HUES6 (cell line): ENCODE data around the gene ASXL1.

Experiments used
- H3K27ac ChIP-seq: 2 replicates; pipeline ENCODE4 v1.7.0; 2013; ENCODE audit warnings: low read depth, mild to moderate bottlenecking, low read length, inconsistent platforms
- H3K27me3 ChIP-seq: 2 replicates; pipeline ENCODE4 v1.6.1; 2013; ENCODE audit warnings: low read length; ENCODE audit not compliant: control insufficient read depth, insufficient read depth
- H3K36me3 ChIP-seq: 2 replicates; pipeline ENCODE4 v1.6.1; 2013; ENCODE audit warnings: low read length; ENCODE audit not compliant: control insufficient read depth, insufficient read depth
- H3K4me1 ChIP-seq: 2 replicates; pipeline ENCODE4 v1.6.1; 2013; ENCODE audit warnings: low read length; ENCODE audit not compliant: control insufficient read depth, insufficient read depth
- H3K4me3 ChIP-seq: 2 replicates; pipeline ENCODE4 v1.5.1; 2013; ENCODE audit warnings: low read depth, low read length
- H3K9ac ChIP-seq: one replicate; pipeline ENCODE4 v1.6.1; 2013; ENCODE audit warnings: mild to moderate bottlenecking, low read length
- H3K9me3 ChIP-seq: 2 replicates; pipeline ENCODE4 v1.6.1; 2013; ENCODE audit warnings: low read depth, low read length; ENCODE audit not compliant: control insufficient read depth, insufficient read depth

The ASXL1 gene

GRCh38 chr20:32441638-32442037 is 83.5 kb downstream of the ASXL1 start:
- Histone ChIP-seq H3K9ac (no peak overlapping the region), H3K4me1 (0 out of 2 replicates have a peak, but pooled peaks cover 8% of the 10 kb centered on the region), H3K27me3 (no peaks in the 10 kb centered on the region), H3K36me3 (peaks cover 23% of the 10 kb centered on the region), H3K9me3 (no peaks in the 10 kb centered on the region), H3K4me3 (no peak overlapping the region), H3K27ac (no peak overlapping the region)

DNA sequence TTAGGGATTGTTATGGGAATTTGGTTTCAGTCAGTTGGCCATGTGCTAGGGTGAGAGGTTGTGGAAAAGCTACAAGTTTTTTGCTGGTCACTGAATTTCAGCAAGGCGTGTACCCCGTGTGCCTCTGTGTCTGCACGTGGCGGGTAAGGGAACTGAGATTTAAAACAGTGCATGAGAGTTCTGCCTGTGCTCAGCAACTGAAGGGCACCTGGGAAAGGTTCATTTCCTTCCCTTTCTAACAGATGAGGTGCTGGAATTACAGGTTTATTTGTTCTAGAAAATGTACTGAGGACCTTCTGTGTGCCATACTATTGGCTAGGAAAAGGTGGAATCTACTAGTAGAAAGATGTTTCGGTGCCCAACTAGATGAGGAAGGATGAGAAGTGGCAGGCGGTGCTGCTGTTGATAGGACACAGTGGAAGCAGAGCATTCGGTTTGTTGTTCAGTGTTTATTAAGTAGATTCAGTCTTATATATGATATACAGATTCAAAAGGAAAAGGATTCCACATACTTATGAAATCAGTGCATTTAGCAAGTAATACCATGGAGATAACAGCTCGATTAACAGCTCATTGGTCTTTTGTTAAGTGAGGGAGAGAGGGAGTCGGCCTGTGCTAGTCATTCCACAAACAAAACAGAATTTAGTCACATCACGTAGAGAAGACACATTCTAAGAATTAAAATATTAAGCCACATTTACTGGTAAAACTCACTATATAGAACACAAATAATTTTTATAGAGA is 84.7 kb downstream of the ASXL1 start:
- Histone ChIP-seq H3K36me3 (peaks cover 30% of the 10 kb centered on the region), H3K27me3 (no peaks in the 10 kb centered on the region), H3K4me3 (no peak overlapping the region), H3K27ac (no peak overlapping the region), H3K9me3 (no peaks in the 10 kb centered on the region), H3K9ac (no peak overlapping the region), H3K4me1 (0 out of 2 replicates have a peak, but pooled peaks cover 8% of the 10 kb centered on the region)

GRCh38 chr20:32443386-32443974 is 85.3 kb downstream of the ASXL1 start:
- no peak overlapping the region for H3K27ac ChIP-seq

GRCh38 chr20:32444474-32445220 is 86.5 kb downstream of the ASXL1 start:
- H3K4me3 ChIP-seq: no peak overlapping the region
- 0 out of 2 replicates have a peak, but pooled peaks cover 8% of the 10 kb centered on the region for H3K4me1 ChIP-seq
- no peaks in the 10 kb centered on the region for H3K9me3 ChIP-seq
- H3K36me3 ChIP-seq: peaks cover 36% of the 10 kb centered on the region
- no peak overlapping the region for H3K9ac ChIP-seq
- no peaks in the 10 kb centered on the region for H3K27me3 ChIP-seq
- H3K27ac ChIP-seq: no peak overlapping the region

More at GRCh38 chr20:32443386-32443974, 85.3 kb downstream of the ASXL1 start:
- Histone ChIP-seq H3K27me3 (no peaks in the 10 kb centered on the region), H3K4me3 (no peak overlapping the region), H3K9me3 (no peaks in the 10 kb centered on the region), H3K9ac (no peak overlapping the region), H3K36me3 (peaks cover 33% of the 10 kb centered on the region), H3K4me1 (0 out of 2 replicates have a peak, but pooled peaks cover 8% of the 10 kb centered on the region)

DNA sequence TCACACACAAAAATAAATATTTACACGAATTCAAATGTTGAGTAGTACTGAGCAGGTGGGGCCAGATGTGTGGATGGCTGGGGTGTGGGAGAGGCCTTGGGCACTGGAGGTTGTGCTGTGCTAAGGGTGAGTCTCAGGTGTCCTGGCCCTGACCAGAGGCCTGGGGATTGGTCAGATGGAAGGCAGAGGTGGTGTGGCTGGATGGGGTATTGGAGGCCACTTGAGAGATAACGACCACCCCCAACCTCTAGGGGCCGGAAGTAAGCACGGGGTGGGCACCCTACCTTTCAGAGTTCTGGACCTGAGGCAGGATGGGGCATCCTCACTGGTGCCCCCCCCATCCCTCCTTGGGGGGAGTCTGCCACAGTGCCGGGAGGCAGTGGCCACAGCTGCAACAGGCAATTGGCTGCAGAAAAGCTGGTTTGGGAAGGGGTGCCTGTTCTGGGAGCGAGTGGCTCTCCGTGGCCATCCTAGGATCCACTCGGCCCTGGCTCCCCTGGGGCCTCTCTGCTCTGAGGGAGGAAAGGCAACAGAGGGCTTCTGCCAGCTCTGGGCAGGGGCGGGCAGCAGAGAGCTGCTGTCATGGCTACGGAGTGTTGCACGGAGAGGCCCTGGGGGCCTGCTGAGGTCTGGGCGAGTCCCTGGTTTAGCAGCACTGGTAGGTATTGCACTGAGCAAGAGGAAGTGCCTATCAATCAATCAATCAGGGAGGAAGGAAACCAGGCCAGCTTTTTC is 87.6 kb downstream of the ASXL1 start:
- H3K9ac ChIP-seq: no peak overlapping the region
- no peak overlapping the region for H3K4me3 ChIP-seq
- no peak overlapping the region for H3K27ac ChIP-seq
- no peaks in the 10 kb centered on the region for H3K9me3 ChIP-seq
- H3K4me1 ChIP-seq: 0 out of 2 replicates have a peak, but pooled peaks cover 8% of the 10 kb centered on the region
- peaks cover 44% of the 10 kb centered on the region for H3K36me3 ChIP-seq
- no peaks in the 10 kb centered on the region for H3K27me3 ChIP-seq

DNA sequence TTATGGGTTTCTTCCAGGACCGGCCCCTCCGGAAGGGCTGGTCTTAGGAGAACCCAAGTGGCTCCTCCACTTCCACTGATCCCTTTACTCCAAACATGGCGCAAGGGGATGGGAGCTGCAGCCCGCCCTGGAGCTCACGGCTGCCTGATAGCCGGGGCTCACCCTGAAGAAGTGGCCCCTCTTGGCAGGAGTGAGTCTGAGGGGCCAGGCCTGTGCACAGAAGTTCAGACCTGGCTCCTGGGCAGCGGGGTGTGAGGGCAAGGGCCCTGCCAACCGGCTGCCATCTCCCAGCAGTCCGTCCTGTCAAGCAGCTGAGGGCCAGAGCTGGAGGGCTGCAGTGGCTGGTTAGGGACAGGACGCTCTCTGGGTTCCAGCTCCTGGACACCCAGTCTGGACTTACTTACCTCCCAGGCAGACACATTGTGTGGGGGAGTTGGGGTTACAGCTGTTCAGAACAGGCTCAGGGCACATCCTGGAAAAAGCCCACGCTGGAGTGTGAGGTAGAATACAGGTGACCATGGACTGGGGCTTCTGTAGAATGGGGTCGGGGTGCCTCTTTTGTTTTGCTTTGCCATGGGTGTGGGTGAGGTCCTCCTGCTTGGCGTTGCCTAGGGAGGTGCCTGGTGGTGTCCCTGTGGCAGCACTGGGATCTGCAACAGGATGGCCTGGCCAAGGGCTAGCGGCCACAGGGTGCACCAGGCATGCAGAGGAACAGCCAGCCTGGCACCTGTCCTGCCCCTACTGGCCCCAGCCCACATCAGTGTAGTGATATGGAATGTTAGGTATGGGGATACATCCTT is 88.4 kb downstream of the ASXL1 start:
- Histone ChIP-seq H3K9me3 (no peaks in the 10 kb centered on the region), H3K36me3 (peaks cover 52% of the 10 kb centered on the region), H3K27me3 (no peaks in the 10 kb centered on the region), H3K9ac (no peak overlapping the region), H3K4me3 (no peak overlapping the region), H3K27ac (no peak overlapping the region), H3K4me1 (0 out of 2 replicates have a peak, but pooled peaks cover 8% of the 10 kb centered on the region)

DNA sequence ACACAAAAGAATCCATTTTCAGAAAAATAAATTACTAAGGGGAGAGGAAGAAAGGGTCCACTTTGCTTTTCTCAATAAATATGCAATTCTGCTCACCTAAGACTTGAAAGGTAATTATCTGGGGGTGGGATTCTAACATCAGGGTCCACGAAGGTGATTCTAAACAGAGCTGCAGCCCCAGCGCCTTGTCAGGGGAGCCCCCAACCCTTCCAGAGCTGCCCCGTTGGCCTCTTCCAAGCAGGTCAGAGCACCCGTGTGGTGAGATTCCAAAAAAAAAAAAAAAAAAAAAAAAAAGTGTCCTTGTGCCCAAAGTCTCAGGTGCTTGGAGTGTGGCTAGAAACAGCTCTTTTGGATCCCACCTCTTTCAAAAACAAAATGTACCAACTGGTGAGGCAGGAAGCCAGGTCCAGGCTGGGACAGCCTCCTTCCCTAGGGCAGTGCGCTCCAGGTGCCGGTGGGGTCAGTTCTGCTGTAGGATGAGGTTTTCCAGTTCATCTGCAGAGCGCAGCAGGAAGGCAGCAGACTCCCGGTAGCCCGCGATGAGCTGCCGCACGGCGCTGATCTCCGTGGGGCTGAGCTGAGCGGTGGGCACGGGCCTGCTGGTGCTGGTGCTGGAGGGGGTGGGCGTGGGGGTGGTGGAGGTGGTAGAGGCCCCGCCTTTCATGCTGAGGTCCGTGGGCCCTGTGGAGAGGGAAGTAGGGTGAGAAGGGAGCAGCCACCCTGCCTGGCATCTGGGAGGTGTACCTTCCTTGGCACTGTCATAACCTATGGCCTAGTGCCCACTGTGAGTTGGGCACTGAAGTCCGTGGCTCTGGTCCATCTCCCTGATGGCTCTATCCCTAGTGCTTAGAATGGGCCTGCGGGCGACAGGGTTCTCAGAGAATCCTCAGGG is 89.3 kb downstream of the ASXL1 start:
- 0 out of 2 replicates have a peak, but pooled peaks cover 8% of the 10 kb centered on the region for H3K4me1 ChIP-seq
- H3K4me3 ChIP-seq: no peak overlapping the region
- no peak overlapping the region for H3K9ac ChIP-seq
- H3K36me3 ChIP-seq: peaks cover 61% of the 10 kb centered on the region
- no peaks in the 10 kb centered on the region for H3K27me3 ChIP-seq
- H3K9me3 ChIP-seq: no peaks in the 10 kb centered on the region
- H3K27ac ChIP-seq: no peak overlapping the region

DNA sequence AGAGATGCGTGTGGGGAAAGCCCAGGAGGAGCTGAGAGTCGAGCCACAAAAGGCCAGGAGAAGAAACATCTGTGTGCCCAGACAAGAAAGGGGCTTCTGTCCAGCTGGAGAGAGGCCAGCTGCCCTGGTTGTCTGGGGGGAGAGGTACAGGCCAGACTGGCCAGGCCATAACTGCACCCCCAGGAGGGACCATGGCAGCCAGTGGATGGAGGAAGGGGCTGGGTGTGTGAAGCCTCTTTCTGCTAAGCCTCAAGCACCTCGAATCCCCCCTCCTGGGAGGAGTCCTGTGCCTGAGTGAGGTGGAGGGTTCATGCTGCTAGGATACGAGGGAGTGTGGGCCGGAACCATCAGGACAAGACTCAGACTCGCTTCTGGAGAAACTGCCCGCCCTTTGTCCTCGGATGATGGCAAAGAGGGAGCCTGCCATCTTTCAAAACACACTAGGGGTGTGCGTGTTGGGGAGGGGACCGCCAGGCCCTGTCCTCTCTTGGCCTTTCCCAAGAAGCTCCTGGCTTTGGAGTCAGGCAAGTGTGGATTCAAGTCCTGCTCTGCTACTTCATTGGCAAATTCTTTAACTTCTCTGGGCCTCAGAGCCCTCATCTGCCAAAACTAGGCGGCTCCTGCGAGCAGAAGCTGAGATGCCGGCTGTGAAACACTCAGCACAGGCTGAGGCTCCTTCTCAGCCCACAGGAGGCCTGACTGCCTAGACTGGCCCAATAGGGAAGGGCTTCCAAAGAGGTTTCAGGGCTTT is 90.3 kb downstream of the ASXL1 start:
- Histone ChIP-seq H3K4me1 (0 out of 2 replicates have a peak, but pooled peaks cover 8% of the 10 kb centered on the region), H3K27me3 (no peaks in the 10 kb centered on the region), H3K27ac (no peak overlapping the region), H3K4me3 (no peak overlapping the region), H3K9me3 (no peaks in the 10 kb centered on the region), H3K9ac (no peak overlapping the region), H3K36me3 (peaks cover 72% of the 10 kb centered on the region)
